RWPE2 (cell line): ENCODE data around the gene SCML2.

Source experiments
- ATAC-seq: fragments of 200-7000 bp; cut with Tn5 transposase; 3 replicates; pipeline ENCODE4 v1.9.1; 2021; ENCODE audit warnings: low read depth
- DNase-seq: peaks from one replicate; pipeline ENCODE4 v3.0.0-alpha.2; 2020; ENCODE audit warnings: low spot score
- H3K27ac ChIP-seq: fragments of 450-650 bp; 2 replicates; pipeline ENCODE4 v1.5.1; 2017; ENCODE audit warnings: mild to moderate bottlenecking; ENCODE audit not compliant: poor library complexity, severe bottlenecking
- H3K27me3 ChIP-seq: fragments of 250-450 bp; sonication (Bioruptor Pico); 2 replicates; pipeline ENCODE4 v1.5.1; 2021; ENCODE audit warnings: mild to moderate bottlenecking, moderate library complexity; ENCODE audit not compliant: insufficient read depth, poor library complexity, severe bottlenecking
- H3K36me3 ChIP-seq: fragments of 250-450 bp; sonication (Bioruptor Pico); 2 replicates; pipeline ENCODE4 v1.5.1; 2020; ENCODE audit warnings: low read depth, mild to moderate bottlenecking, moderate library complexity
- H3K4me1 ChIP-seq: fragments of 250-450 bp; sonication (Bioruptor Pico); 2 replicates; pipeline ENCODE4 v1.5.1; 2021; ENCODE audit warnings: mild to moderate bottlenecking, moderate library complexity; ENCODE audit not compliant: insufficient read depth, poor library complexity, severe bottlenecking
- H3K4me3 ChIP-seq: fragments of 250-450 bp; sonication (Bioruptor Pico); 2 replicates; pipeline ENCODE4 v1.5.1; 2021; ENCODE audit warnings: mild to moderate bottlenecking, moderate library complexity; ENCODE audit not compliant: severe bottlenecking
- H3K9me3 ChIP-seq: fragments of 250-450 bp; sonication (Bioruptor Pico); 2 replicates; pipeline ENCODE4 v1.5.1; 2021; ENCODE audit warnings: mild to moderate bottlenecking, moderate library complexity; ENCODE audit not compliant: severe bottlenecking
- TF ChIP-seq, protein P1 (sequence below): fragments of 450-650 bp; IDR thresholded peaks from one replicate; pipeline ENCODE4 v1.5.1; 2017; ENCODE audit warnings: mild to moderate bottlenecking, moderate library complexity; ENCODE audit not compliant: poor library complexity, severe bottlenecking

The SCML2 gene

GRCh38 chrX:18291006-18291545 is 63.4 kb downstream of the SCML2 start:
- no peak for ATAC-seq
- Histone ChIP-seq H3K4me3 (no peak overlapping the region), H3K27me3 (no peaks in the 10 kb centered on the region), H3K27ac (no peak overlapping the region), H3K4me1 (no peaks in the 10 kb centered on the region), H3K9me3 (no peaks in the 10 kb centered on the region), H3K36me3 (no peaks in the 10 kb centered on the region)
- TF ChIP-seq, protein P1, sequence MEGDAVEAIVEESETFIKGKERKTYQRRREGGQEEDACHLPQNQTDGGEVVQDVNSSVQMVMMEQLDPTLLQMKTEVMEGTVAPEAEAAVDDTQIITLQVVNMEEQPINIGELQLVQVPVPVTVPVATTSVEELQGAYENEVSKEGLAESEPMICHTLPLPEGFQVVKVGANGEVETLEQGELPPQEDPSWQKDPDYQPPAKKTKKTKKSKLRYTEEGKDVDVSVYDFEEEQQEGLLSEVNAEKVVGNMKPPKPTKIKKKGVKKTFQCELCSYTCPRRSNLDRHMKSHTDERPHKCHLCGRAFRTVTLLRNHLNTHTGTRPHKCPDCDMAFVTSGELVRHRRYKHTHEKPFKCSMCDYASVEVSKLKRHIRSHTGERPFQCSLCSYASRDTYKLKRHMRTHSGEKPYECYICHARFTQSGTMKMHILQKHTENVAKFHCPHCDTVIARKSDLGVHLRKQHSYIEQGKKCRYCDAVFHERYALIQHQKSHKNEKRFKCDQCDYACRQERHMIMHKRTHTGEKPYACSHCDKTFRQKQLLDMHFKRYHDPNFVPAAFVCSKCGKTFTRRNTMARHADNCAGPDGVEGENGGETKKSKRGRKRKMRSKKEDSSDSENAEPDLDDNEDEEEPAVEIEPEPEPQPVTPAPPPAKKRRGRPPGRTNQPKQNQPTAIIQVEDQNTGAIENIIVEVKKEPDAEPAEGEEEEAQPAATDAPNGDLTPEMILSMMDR = no peak
- no peak for DNase-seq

- TF ChIP-seq, protein P1 = no peak
- no peaks in the 10 kb centered on the region for H3K4me1 ChIP-seq
- ATAC-seq (no peak), DNase-seq (no peak)
- no peaks in the 10 kb centered on the region for H3K36me3 ChIP-seq
- H3K4me3 ChIP-seq = no peak overlapping the region
- H3K9me3 ChIP-seq = no peaks in the 10 kb centered on the region
- no peaks in the 10 kb centered on the region for H3K27me3 ChIP-seq
- no peak overlapping the region for H3K27ac ChIP-seq
Measured at GRCh38 chrX:18290200-18290599, 64.3 kb downstream of the SCML2 start.

DNA sequence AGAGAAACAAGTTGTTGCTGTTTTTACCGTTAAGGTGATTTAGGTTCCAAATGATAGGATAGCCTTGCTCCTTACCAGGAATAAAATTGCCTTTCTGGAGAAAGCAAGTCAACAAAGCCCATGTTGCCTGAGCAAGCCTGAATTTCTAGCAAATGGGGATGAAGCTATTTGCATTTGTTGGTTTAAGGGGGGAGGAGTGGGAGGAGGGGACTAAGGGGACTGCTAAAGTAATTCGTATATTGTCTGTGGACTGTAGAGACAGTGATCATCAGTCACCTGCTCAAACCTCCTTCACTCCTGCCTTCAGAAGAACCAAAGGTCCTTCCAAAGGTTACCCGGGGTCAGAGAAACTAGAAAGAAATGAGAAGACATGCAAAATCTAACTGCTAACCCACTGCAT is 65.8 kb downstream of the SCML2 start:
- Histone ChIP-seq H3K36me3 (no peaks in the 10 kb centered on the region), H3K27ac (no peak overlapping the region), H3K27me3 (no peaks in the 10 kb centered on the region), H3K9me3 (no peaks in the 10 kb centered on the region), H3K4me1 (no peaks in the 10 kb centered on the region), H3K4me3 (no peak overlapping the region)
- DNase-seq = no peak
- TF ChIP-seq, protein P1 = no peak
- no peak for ATAC-seq

DNA sequence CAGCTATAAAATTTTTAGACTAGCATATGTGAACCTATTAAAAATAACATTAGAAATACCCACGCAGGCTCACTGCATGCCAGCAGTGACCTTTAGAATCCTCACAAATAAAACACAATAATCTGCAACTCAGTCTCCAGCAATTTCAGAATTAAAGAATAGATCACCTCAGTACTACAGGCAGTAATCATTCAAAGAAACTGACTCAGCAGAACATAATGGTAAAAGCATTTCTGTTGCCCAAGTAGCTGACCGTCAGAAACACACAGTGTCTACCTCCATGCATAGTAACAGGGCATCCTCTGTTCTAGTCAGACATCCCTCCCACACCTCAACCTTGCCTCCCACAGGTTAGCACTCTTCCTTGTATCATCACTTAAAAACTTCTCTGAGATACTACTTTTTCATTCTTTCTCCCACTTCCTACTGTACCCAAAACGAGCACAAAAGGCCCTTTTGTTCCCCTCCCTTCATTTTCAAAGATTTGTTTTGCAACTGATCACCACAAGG is 68.1 kb downstream of the SCML2 start:
- no peak for ATAC-seq

DNA sequence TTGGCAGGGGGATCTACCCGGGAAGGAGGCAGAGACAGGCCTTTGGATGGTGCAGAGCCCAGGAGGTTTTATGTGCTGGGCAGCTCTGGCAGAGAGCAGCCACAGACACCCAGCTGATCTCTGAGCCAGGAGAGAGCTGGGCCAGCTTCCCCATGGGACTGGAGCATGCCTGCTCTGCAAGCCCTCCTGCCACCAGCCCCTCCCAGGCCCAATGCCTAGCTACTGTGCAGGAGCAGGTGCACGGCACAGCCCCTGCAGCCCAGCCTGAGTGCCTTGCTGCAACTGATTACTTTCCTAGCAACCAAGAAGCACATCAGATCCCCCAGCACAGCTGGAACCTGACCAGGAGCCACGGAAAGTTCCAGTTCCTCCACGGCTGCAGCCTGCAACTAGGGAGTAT is 76.0 kb downstream of the SCML2 start:
- ATAC-seq (no peak), DNase-seq (no peak)
- TF ChIP-seq, protein P1 = no peak
- Histone ChIP-seq H3K4me1 (no peaks in the 10 kb centered on the region), H3K27me3 (no peaks in the 10 kb centered on the region), H3K27ac (no peak overlapping the region), H3K4me3 (no peak overlapping the region), H3K9me3 (no peaks in the 10 kb centered on the region), H3K36me3 (no peaks in the 10 kb centered on the region)

More for the DNA sequence above, 68.1 kb downstream of the SCML2 start:
- no peaks in the 10 kb centered on the region for H3K36me3 ChIP-seq
- no peaks in the 10 kb centered on the region for H3K27me3 ChIP-seq
- H3K27ac ChIP-seq = no peak overlapping the region
- H3K4me3 ChIP-seq = no peak overlapping the region
- DNase-seq = no peak
- H3K9me3 ChIP-seq = no peaks in the 10 kb centered on the region
- H3K4me1 ChIP-seq = no peaks in the 10 kb centered on the region
- TF ChIP-seq, protein P1 = no peak
